CD4-positive, alpha-beta T cell treated with Interleukin-2 at 100 ng/mL for 4 hours (primary cell): ENCODE measurements around the gene ZDHHC8.
A peak's percentile ranks its signal among the peaks of the same experiment; 100 is the strongest.

ENCODE experiments used
- DNase-seq: peaks from one replicate; pipeline ENCODE4 v3.0.0-alpha.2; 2020; ENCODE audit warnings: low spot score

The ZDHHC8 gene, protein sequence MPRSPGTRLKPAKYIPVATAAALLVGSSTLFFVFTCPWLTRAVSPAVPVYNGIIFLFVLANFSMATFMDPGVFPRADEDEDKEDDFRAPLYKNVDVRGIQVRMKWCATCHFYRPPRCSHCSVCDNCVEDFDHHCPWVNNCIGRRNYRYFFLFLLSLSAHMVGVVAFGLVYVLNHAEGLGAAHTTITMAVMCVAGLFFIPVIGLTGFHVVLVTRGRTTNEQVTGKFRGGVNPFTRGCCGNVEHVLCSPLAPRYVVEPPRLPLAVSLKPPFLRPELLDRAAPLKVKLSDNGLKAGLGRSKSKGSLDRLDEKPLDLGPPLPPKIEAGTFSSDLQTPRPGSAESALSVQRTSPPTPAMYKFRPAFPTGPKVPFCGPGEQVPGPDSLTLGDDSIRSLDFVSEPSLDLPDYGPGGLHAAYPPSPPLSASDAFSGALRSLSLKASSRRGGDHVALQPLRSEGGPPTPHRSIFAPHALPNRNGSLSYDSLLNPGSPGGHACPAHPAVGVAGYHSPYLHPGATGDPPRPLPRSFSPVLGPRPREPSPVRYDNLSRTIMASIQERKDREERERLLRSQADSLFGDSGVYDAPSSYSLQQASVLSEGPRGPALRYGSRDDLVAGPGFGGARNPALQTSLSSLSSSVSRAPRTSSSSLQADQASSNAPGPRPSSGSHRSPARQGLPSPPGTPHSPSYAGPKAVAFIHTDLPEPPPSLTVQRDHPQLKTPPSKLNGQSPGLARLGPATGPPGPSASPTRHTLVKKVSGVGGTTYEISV

DNA sequence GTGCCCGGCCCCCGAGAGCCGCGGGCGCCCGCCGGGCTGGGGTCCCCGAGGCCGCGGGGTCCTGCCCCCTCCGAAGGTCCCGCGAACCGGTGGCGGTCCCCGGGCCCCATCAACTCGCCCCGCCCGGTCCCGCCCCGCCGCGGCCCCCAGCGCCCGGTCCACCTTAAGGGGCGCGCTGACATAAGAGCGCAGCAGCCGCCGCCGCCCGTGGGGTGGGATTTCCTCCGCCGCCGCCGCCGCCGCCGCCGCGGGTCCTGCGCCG lies at the start of gene ZDHHC8:
Gene ZDHHC8, plus strand, starts transcription at position 208 of the 262 bp plus-strand sequence. CDS start 144 bp downstream, outside the sequence.
- peak; percentile 27 for DNase-seq

DNA sequence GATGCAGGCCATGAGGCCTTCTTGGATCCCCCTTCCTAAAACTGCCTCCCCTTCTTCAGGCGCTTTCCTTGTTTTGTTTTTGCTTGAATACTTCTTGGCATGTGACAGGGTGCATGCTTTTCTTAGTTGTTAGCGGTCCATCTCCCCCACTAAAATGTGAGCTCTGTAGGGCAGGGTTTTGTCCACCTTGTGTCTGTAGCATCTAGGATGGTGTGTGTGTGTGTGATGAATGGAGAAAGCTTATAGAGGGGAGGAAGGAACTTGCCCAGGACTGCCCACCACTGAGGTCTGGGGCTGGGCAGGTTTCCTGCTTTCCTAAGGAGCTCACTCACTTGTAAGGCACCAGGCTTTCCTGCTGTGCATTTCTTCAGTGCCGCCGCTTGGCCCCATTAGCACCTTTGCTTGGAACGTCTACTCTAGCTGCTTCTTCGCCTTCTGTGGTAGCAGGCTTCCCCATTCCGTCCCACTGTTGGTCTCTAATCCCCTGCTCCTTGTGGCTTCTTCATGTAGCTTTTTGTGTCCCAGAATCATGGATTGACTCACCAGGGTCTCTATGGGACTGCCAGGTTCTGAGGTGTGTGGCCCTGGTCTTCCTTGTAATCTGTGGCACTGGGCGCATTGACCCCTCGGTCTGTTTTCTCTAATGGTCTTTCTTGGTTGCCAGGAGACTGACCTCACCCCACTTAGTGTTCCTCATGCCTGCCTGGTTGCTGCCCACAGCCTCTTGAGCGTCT lies 48.3 kb upstream of the ZDHHC8 start:
- DNase-seq, result no peak

DNA sequence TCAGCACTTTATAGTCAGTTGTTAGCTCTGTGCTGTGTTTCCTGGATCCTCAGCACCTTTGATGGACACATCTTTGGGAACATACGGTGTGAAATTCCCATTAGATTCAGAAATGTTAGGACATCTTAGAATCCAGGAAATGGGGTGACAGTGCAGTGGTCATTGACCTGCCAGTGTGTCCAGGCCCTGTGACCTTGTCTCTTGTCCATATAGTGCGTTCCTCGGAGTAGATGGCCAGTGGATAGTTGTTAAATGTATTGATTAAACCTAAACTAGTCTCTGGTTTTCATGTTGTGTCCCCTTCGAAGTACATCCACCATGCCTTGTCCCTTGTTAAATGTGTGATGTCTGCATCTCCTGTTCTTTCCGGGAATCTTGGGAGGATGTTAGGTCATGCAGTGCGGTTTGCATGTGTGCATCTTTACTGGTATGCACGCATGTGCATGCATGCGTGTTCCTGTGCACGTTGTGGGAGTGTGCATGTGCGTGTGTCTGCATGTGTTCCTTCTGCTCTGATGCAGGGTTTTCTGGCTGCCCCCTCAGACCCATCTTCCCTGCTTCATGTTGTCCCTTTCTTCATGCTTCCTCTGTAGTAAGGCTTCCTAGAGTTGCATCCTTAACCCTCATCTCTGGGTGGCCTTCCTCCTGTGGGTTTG lies 47.6 kb upstream of the ZDHHC8 start:
- no peak for DNase-seq

DNA sequence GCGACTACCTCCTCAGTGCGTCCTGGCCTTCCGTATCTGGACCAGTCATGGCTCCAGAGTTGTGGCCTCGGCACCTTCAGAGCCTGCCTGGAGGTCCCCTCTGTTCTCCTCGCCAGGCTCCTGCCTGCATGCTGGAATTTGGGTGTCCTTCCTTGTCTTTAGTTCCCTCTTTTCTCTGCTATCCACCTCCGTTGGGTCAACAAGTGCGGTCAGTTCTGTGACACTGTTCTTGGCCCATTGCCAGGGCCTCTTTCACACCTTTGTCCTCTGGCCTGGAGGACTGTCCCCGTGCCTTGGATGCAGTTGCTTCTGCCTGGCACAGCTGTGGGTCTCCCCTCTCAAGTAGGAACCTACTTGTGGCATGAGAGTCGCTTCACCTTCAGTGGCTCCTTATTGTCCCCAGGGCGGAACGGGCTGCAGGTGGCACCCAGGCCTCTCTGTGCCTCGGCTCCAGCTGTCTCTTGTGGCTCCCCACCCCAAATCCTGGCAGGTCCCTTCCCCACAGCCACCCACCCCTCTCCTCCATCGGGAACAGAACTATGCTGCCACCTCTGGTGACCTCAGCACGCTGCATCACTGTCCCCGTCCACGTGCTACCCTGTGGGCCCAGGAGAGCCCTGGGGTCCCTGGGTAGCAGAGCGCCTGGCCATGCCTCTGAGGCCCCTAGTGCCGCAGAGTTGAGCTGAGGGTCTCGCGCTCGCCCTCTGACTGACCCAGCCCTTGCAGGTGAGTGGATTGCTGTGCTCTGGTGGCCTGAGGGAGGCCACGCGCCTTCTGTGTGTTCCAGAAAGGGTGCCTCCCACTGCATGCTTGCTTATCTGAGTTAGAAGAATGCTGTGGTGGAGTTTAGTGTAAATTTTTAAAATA lies 46.8 kb upstream of the ZDHHC8 start:
- DNase-seq, result peak; percentile 12

DNA sequence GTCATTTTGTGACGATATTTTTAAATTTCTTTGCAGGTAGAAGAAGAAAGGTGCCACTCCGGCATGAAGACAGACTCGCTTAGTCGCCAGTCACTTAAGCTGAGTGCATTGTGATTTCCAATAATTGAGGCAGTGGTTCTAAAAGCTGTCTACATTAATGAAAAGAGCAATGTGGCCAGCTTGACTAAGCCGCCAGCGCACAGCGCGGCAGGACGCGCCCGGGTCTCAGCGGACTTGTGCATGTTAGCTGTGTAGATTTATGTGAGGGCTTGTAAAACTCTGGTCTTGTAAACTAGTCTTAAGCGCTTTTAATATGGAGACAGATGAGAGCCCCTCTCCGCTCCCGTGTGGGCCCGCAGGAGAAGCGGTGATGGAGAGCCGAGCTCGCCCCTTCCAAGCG lies 46.0 kb upstream of the ZDHHC8 start:
- DNase-seq, result no peak

DNA sequence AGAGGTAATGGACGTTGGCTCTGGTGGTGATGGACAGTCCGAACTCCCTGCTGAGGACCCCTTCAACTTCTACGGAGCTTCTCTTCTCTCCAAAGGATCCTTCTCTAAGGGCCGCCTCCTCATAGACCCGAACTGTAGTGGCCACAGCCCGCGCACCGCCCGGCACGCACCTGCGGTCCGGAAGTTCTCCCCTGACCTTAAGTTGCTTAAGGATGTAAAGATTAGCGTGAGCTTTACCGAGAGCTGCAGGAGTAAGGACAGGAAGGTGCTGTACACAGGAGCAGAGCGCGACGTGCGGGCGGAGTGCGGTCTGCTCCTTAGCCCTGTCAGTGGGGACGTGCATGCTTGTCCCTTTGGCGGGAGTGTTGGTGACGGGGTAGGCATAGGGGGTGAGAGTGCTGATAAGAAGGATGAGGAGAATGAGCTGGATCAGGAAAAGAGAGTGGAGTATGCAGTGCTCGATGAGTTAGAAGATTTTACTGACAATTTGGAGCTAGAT lies 45.5 kb upstream of the ZDHHC8 start:
- DNase-seq, result no peak

DNA sequence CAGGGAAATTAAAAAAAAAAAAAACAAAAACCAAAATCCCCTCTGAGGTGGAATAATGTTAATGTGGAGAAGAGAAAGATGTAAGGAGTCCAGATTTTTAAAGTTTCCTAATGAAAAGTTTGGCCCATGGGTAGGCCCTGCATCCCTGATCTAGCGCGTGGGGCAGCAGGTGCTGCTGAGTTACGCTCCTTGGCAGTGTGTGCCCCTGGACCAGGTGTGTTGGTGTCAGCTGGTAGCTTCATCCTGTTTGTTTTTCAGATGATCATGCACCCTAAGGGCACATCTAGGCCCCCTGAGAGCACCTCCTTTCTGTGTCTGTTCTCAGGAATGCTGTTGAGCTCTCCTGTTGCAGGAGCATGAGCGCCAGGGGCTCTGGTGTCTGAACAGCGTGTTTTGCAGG lies 44.8 kb upstream of the ZDHHC8 start:
- no peak for DNase-seq

DNA sequence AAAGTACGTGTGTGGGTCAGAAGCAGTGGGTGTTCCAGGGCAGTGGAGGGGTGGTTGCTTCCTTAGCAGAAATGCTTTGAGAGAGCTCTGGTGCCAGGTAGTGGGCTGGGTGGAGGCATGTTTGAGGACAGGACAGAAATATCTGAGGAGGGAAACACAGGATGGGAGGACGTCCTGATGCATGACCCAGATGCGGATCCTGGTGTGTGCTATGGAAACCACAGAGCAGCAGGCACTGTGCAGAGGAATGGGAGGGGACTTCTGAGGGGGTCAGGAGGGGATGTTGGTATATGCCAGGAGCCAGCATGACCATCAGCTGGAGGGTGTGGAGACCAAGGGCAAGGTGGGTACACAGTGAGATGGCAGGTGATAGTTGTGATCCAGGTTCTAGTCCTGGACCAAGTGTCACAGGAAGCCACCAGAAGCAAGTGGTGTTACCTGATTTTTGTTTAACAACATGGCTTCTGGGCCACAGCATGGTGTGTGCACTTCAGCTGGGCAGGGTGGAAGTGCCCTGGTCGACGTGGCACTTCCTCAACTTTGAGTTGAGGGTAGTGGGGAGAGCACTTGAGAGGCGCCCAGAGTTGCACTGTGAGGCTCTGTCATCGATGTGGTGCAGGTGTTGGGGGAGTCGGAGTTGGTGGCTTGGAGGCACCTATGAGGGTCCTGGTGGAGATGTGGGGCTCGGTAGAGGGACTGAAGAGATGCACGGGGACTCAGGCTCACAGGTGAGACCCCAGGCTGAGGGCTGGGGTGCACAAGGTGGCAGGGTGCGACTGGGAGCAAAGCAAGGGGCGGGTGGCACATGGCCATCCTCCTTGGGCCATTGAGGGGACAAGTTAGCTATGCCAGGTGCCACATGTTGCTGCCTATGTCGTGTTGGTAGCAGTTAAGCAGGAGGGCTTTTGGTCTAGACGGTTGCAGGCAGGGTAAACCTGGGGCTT lies 44.0 kb upstream of the ZDHHC8 start:
- no peak for DNase-seq

DNA sequence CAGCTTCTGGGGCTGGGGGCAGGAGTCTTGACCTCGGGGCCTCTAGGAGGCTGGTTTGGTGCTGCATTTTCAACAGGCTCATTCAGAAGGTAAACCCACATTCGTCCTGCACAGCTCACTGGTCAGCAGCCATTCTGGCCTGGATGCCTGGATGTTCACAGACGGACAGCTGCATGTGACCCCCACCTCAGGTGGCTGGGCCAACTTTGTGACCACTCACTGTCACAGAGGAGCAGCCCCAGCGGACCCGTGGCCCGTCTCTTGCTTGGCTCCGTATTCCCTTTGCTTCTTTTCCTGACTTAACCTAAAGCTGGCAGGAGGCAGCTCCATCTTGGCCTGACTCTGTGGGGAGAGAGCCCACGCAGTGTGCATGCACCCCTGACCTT lies 43.3 kb upstream of the ZDHHC8 start:
- no peak for DNase-seq

DNA sequence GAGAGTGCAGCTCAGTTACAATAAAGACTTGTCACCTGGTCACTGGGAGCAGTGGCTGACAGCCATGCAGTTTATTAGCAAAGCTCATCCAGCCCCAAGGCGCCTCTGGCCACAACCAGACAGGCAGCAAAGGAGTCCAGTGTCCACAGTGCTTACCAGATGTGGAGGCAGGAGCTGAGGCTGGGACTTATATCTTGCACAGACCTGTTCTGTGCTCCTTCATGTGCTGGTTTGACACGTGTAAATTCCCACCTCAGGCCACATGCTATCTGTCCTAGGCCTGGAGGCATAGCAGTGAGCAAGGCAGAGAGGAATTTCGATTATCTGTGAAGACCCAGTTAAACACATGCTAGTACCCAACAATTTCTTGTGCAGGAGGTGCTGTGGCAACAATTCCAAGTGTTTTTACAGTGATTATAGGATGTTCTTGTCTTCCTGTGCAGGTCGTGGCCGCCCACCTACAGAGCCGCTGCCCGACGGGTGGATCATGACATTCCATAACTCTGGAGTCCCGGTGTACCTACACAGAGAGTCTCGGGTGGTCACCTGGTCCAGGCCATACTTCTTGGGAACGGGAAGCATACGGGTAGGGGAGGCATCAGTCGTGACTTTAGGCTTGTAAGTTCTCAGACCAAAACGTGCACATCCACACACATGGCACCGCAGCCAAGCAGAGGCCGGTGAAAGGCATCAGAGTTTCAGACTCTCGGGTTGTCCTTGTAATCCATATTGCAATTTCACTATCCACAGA lies 42.2 kb upstream of the ZDHHC8 start:
- no peak for DNase-seq

DNA sequence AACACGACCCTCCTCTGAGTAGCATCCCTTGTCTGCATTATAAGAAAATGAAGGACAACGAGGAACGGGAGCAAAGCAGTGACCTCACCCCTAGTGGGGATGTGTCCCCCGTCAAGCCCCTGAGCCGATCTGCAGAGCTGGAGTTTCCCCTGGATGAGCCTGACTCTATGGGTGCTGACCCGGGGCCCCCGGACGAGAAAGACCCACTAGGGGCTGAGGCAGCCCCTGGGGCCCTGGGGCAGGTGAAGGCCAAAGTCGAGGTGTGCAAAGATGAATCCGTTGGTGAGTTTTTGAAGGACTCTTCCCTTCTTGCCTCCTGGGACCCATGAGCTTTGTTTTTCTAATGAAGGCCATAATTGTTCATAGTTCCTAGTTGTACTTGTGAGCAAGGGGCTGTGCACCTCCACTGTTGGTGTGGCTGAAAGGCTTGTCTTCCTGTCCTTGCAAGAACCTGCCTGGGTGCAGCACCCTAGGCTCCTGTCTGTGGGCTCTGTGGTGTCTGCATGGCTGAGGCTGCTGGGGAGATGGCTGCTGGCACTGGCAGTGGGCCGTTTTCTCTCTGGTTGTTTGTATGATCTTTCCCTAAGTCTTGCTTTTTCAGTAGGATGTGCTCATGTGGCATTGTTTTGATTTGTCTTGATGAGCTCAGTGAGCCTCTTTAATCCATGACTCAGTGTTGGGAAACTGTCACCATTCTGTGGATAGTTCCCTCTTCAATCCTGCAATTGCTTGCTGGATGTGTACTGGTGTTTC lies 41.5 kb upstream of the ZDHHC8 start:
- no peak for DNase-seq

DNA sequence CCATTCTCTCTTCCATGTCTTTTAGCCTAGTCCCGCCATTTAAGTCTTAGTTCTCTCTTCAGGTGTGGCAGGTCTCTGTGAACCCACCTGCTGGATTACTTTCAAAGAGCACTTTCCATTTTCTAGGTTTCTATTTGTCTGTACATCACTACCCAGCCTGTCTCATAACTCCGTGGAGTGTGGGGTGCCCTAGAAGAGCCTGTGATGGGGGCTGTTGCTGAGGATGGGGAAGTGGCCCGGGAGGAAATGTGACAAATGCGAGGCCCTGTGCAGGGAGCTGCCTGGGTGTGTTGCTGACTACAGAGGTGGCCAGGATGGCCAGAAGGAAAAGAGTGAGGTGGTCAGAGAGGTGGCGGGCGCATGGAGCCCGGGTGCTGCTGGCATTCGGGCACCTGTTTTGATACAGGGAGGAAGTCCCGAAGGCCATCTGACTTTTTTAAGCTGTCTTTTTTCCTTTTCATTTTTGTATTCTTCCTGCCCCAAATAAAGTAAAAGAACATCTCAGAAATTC lies 40.8 kb upstream of the ZDHHC8 start:
- no peak for DNase-seq

DNA sequence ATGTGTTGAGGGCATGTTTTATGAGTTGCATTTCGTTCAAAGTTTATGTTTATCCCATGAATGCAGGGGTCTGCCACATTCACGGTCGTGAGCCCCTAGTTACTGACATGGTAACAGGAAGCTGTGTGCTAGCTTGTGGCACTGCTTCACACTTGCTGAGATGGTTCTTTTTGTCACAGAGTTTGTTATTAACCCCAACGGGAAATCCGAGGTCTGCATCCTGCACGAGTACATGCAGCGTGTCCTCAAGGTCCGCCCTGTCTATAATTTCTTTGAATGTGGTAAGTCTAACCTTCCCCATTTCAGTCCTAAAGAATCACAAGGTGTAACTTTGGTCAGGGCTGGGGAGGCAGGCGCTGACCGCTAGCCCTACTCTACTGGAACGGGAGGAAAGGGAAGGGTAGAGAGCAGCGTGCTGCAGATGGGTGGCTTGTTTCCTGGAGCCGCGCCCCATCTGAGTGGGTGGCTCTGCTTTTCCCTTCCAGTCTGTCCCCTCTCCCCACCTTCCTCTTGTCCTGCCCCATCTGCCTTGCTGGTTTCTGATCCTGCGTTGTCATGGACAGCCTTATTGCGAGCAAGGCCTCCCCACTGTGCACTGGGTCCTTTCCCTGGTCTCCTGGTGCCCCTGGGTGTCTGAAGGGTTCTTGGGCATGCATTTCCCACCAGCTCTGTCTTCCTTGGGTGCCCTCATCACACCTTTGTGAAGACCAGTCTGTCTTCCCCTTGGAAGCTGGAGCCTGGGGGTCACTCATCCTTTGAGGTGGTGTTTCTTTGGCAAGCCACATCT lies 39.7 kb upstream of the ZDHHC8 start:
- peak; percentile 30 for DNase-seq

DNA sequence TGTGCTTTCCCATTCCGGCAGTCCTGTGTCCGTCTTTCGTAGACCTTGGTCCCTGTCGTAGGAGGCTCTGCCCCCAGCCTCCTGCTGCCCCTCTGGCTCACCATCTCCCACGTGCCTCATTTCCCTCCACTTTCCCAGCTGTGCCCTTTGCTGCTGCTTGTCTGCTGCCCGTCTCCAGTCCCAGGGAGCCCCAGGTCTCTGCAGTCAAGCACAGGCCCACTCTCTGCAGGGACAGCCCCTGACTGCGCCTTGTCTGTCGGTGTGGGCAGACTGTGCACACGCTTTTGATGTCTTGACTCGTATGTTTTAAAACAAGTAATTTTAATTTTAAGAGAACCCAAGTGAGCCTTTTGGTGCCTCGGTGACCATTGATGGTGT lies 39.1 kb upstream of the ZDHHC8 start:
- DNase-seq, result no peak

DNA sequence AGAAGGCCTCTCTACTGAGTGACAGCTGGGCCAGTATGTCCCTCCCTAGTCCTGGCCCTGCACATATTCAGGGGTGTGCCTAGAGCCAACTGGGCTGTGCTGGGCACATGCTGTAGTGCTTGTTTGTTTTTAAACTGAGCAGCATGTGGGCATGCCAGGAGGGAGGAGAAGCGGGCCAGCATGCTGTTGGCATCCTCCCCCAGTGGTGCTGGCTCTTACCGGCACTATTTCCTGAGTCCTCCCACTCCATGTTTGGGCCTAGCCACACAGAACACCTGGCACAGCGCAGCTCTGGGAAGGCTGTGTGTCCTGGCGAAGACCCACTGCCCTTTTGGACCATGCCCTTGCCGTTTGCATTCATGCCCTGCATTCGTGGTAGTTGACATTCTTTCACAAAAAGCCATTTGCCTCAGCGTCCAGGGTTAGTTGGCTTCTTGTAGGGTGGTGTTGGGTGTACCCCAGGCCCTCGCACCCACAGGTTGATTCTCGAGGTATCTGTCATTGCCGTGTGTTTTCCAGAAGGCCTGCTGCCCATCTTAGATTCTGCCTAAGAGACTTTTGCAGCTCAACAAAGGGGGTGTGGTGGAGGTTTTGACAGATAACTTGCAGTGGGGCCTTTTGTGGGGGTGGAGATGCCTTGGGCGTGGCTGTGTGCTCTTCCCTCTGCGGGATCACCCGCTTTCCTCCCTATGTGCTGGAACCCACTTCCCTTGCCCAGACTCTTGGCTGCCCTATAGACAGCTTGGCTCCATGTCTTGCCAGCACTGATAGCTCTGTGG lies 38.0 kb upstream of the ZDHHC8 start:
- no peak for DNase-seq

DNA sequence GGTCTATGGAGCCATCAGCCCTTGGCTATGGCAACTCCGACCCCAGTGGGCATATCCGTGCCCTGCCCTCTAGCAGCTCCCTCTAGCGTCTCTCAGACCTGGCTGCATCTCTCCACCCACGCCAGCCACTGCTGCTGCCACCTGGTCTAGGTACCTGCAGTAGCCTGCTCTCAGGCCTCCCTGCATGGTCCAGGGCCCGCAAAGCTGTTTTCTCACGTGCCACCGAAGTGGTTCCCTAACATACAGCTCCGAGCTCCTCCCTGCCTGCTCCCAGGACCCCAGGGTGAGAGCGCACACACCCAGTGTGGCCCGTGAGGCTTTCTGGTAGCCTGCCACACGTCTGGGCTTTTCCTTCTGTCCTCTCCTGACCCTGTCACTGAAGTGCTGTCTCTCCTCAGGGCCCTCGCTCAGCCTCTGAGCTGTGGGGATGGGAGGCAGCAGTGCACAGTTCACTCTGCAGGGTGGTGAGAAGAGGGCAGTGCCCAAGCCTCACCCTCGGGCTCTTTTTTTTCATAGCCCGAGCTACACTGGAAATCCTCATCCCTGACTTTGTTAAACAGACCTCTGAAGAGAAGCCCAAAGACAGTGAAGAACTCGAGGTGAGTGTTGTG lies 37.3 kb upstream of the ZDHHC8 start:
- DNase-seq, result no peak
